GM12878 (cell line): Measurements from ENCODE around the gene ACO1. TPM values are rescaled to one million over a fixed set of nuclear protein-coding genes. Genes with fewer than 3 reads are reported as not detected.

Experiments
- ATAC-seq: fragments of 200-7000 bp; cut with Tn5 transposase; 3 replicates; pipeline ENCODE4 v1.9.1; 2020; ENCODE audit warnings: mild to moderate bottlenecking, moderate library complexity
- BruUV-seq: library from RNA; stranded (reverse); fragments of 400-500 nt; replicated peaks from 2 replicates; lab custom pipeline; 2021; lab: Mats Ljungman, UMichigan
- CTCF ChIA-PET: fragments of 300-600 bp; sonication (Branson Sonifier 250); formaldehyde crosslinking; extraction: SDS; loops from one replicate; lab custom pipeline; 2021; ENCODE audit warnings: inconsistent platforms; lab: Yijun Ruan, JAX
- POLR2A ChIA-PET: fragments of 350-600 bp; formaldehyde crosslinking; extraction: SDS; loops from one replicate; lab custom pipeline; 2021; ENCODE audit warnings: inconsistent platforms; lab: Charles Lee
- RAD21 ChIA-PET: fragments of 300-600 bp; sonication (Branson Sonifier 250); formaldehyde crosslinking; loops from one replicate; lab custom pipeline; 2023; ENCODE audit warnings: antibody characterized with exemption; ENCODE audit not compliant: unreplicated experiment; lab: Charles Lee
- SMC1A ChIA-PET: fragments of 300-600 bp; sonication (Branson Sonifier 250); formaldehyde crosslinking; loops from one replicate; lab custom pipeline; 2023; ENCODE audit not compliant: unreplicated experiment, uncharacterized antibody; lab: Charles Lee
- DNase-seq: peaks from one replicate; pipeline ENCODE4 v3.0.0-alpha.2; 2011; ENCODE audit warnings: low read depth, low spot score
- FAIRE-seq: peaks from 3 replicates; lab custom pipeline; 2011; peaks lifted over from hg19 to GRCh38; lab: Jason Lieb, UNC
- H2AFZ ChIP-seq: 2 replicates; pipeline ENCODE4 v1.6.0; 2011; ENCODE audit warnings: low read depth, low read length, control low read depth; ENCODE audit not compliant: control insufficient read depth
- H3K27ac ChIP-seq: 2 replicates; pipeline ENCODE4 v1.5.1; 2011; ENCODE audit warnings: control low read depth; ENCODE audit not compliant: control insufficient read depth, insufficient read depth
- H3K27me3 ChIP-seq, 2 experiments: replicated peaks in 1 of 2; 2 replicates each; pipeline versions ENCODE4 v1.6.0 to v1.6.1; 2011; ENCODE audit warnings: low read length in 1 of 2; ENCODE audit not compliant: control insufficient read depth in 2 of 2, insufficient read depth in 2 of 2
- H3K36me3 ChIP-seq, 2 experiments: 2 replicates each; pipeline ENCODE4 v1.5.1; 2011; ENCODE audit warnings: low read length in 1 of 2; ENCODE audit not compliant: control insufficient read depth in 2 of 2, insufficient read depth in 2 of 2
- H3K4me1 ChIP-seq: 2 replicates; pipeline ENCODE4 v1.6.1; 2011; ENCODE audit warnings: mild to moderate bottlenecking, low read length, moderate library complexity, mixed read lengths; ENCODE audit not compliant: control insufficient read depth, insufficient read depth
- H3K4me2 ChIP-seq: 2 replicates; pipeline ENCODE4 v1.6.0; 2011; ENCODE audit warnings: control low read depth; ENCODE audit not compliant: control insufficient read depth, insufficient read depth
- H3K4me3 ChIP-seq: fragments of 200-600 bp; sonication (generic); 2 replicates; pipeline ENCODE4 v1.5.1; 2016
- H3K79me2 ChIP-seq: 2 replicates; pipeline ENCODE4 v1.6.0; 2011; ENCODE audit warnings: low read length; ENCODE audit not compliant: control insufficient read depth, insufficient read depth
- H3K9ac ChIP-seq: 2 replicates; pipeline ENCODE4 v1.8.0; 2011; ENCODE audit warnings: low read length, control low read depth, mixed read lengths; ENCODE audit not compliant: control insufficient read depth, insufficient read depth
- H3K9me3 ChIP-seq: replicated peaks from 3 replicates; pipeline ENCODE4 v1.5.1; 2011; ENCODE audit warnings: mild to moderate bottlenecking, low read length; ENCODE audit not compliant: control insufficient read depth, insufficient read depth
- H4K20me1 ChIP-seq: 2 replicates; pipeline ENCODE4 v1.6.0; 2011; ENCODE audit not compliant: control insufficient read depth, insufficient read depth
- E2F4 ChIP-seq: IDR thresholded peaks from 2 replicates; pipeline ENCODE4 v1.6.1; 2012; ENCODE audit warnings: low read depth, low read length, improper control_type of control experiment
- HSF1 ChIP-seq: fragments of 150-350 bp; IDR thresholded peaks from 2 replicates; pipeline ENCODE4 v1.6.1; 2014; ENCODE audit warnings: mild to moderate bottlenecking, low read depth, low read length
- KLF5 ChIP-seq: fragments of 450-650 bp; IDR thresholded peaks from 2 replicates; pipeline ENCODE4 v1.6.1; 2014; ENCODE audit warnings: mild to moderate bottlenecking; ENCODE audit not compliant: partially characterized antibody
- LARP7 ChIP-seq: fragments of 450-650 bp; IDR thresholded peaks from 2 replicates; pipeline ENCODE4 v1.6.1; 2017; ENCODE audit warnings: mild to moderate bottlenecking
- NKRF ChIP-seq: fragments of 450-650 bp; conservative IDR thresholded peaks from 2 replicates; pipeline ENCODE4 v1.6.1; 2017; ENCODE audit warnings: mild to moderate bottlenecking, moderate library complexity
- PBX3 ChIP-seq: IDR thresholded peaks from 2 replicates; pipeline ENCODE4 v1.6.1; 2011; ENCODE audit warnings: mild to moderate bottlenecking, low read depth, low read length, moderate library complexity; ENCODE audit not compliant: insufficient replicate concordance
- RAD21 ChIP-seq: IDR thresholded peaks from 2 replicates; pipeline ENCODE4 v1.6.1; 2011; ENCODE audit warnings: mild to moderate bottlenecking, low read depth, low read length, moderate library complexity; ENCODE audit not compliant: insufficient read depth
- RB1 ChIP-seq: fragments of 450-650 bp; formaldehyde crosslinking; IDR thresholded peaks from 2 replicates; pipeline ENCODE4 v1.6.1; 2017; ENCODE audit warnings: mild to moderate bottlenecking, borderline replicate concordance
- SP1 ChIP-seq: IDR thresholded peaks from one replicate; pipeline ENCODE4 v1.6.1; 2011; ENCODE audit warnings: low read depth, low read length
- ZBTB11 ChIP-seq: fragments of 450-650 bp; formaldehyde crosslinking; IDR thresholded peaks from 2 replicates; pipeline ENCODE4 v1.5.0; 2022; ENCODE audit warnings: mild to moderate bottlenecking, missing genetic modification characterization
- WGBS: methylation state at CpG from one replicate; pipeline ENCODE4 v1.1.6; 2016; ENCODE audit warnings: low lambda C conversion rate; ENCODE audit not compliant: insufficient replicate concordance, insufficient coverage; ENCODE audit errors: missing lambda C conversion rate; 5-methylcytosine and 5-hydroxymethylcytosine counted together
- in situ Hi-C: fragments of 300-500 bp; cut with MboI; formaldehyde crosslinking; loops from 9 replicates; pipeline ENCODE4 v1.14.3; 2018; ENCODE audit warnings: mixed read lengths
- intact Hi-C: fragments of 100-400 bp; cut with micrococcal nuclease; formaldehyde crosslinking; loops from one replicate; pipeline ENCODE4 v1.14.2; 2022; ENCODE audit not compliant: unreplicated experiment
- polyA plus RNA-seq, 11 experiments: library from polyadenylated mRNA; depleted of rRNA in 4 of 11; unstranded in 6 of 11; stranded (reverse) in 5 of 11; fragments of >200 nt; fragmentation: Nextera tagmentation in 4 of 11; fragmentation: Illumina TruSeq in 1 of 11; extraction: Ambion mirVana in 4 of 11; extraction: Trizol in 1 of 11; gene quantifications; 1 replicate in 1 of 11; 2 replicates in 10 of 11; pipeline versions ENCODE4 v1.2.1 to v1.2.3, GENCODE V29; 2011 to 2016; ENCODE audit warnings: inconsistent platforms in 2 of 11, missing spikeins in 2 of 11, low read depth in 1 of 11
- total RNA-seq, 4 experiments: library from RNA; depleted of rRNA in 3 of 4; stranded (reverse); fragments of >200 nt in 3 of 4; fragmentation: Illumina TruSeq in 1 of 4; extraction: Trizol in 1 of 4; gene quantifications; 2 replicates each; pipeline versions ENCODE4 v1.2.1 to v1.2.3, GENCODE V29; 2013 to 2021

ACO1 gene
- total and polyA plus RNA-seq, 10 of the 15 experiments (the other 5 are each of a cell fraction or from before 2014, with no cell fraction given), result 0.21 to 6.5 (median 3.3) TPM

- TF ChIP-seq NKRF (no peak), LARP7 (no peak), E2F4 (no peak), HSF1 (no peak), RAD21 (no peak)
These were observed 117.4 kb downstream of the ACO1 start (continued) for GRCh38 chr9:32501868-32502267.

- ChIA-PET CTCF (interaction anchor here (0.6 to 1.3 kb wide), 2 partner anchors 78 to 123 kb away, joined by 3 to 4 read pairs; no protein-coding TSS in a partner anchor), RAD21 (no interaction called here), POLR2A (no interaction called here), SMC1A (no interaction called here)
- H3K79me2 ChIP-seq, result no peaks in the 10 kb centered on the region
- no peak overlapping the region for H2AFZ ChIP-seq
- H3K4me1 ChIP-seq, result no peaks in the 10 kb centered on the region
- FAIRE-seq, result no peak
- H3K4me3 ChIP-seq, result no peak overlapping the region
- DNase-seq, result no peak
- no peak overlapping the region for H3K9ac ChIP-seq
- no peak overlapping the region for H3K27ac ChIP-seq
- ATAC-seq, result no peak
- intact Hi-C loops, result no loop called here
- no TSS peak for BruUV-seq
- 25% methylated on average over 4 of the region's 4 CpGs for WGBS
- no peaks in the 10 kb centered on the region for H4K20me1 ChIP-seq
- H3K27me3 ChIP-seq, result no peaks in the 10 kb centered on the region
- in situ Hi-C loops, result no loop called here
- H3K36me3 ChIP-seq, result peaks cover 0 to 5% of the 10 kb centered on the region in 2 experiments; a peak in 1 of 4 replicates
- no peak overlapping the region for H3K4me2 ChIP-seq
- H3K9me3 ChIP-seq, result no peaks in the 10 kb centered on the region; the same call in 2 of the 3 replicates
- no peak for TF ChIP-seq KLF5
- TF ChIP-seq SP1, result no peak
- TF ChIP-seq NKRF, result no peak
- TF ChIP-seq PBX3, result no peak
- no peak for TF ChIP-seq RB1
- TF ChIP-seq ZBTB11 (CRISPR knock-in tag), result no peak
These were observed 118.0 kb downstream of the ACO1 start for GRCh38 chr9:32502464-32502863.
